ENCODE measurements around the gene SPINT1.

GRCh38 chr15:40900256-40901052, 56.6 kb downstream of the SPINT1 start:
- TF ChIP-seq POLR2A (IDR thresholded peaks at IDR 0.05; ENCODE audit: low read depth, low read length) = no peak
- no peak for TF ChIP-seq POLR2AphosphoS5 (IDR thresholded peaks at IDR 0.05; ENCODE audit: low read depth, low read length)
- no peak for TF ChIP-seq TAF1 (IDR thresholded peaks at IDR 0.05; ENCODE audit: borderline replicate concordance, low read depth, low read length)

Measured in GM12892 (cell line).